Hepatocyte (in vitro differentiated cells): Measurements from ENCODE around the gene SLC38A9. TPM values are rescaled to one million over a fixed set of nuclear protein-coding genes. Genes with fewer than 3 reads are reported as not detected.

Experiments
- DNase-seq: peaks from one replicate; pipeline ENCODE4 v3.0.0-alpha.2; 2016; ENCODE audit warnings: low spot score
- H2AFZ ChIP-seq: fragments of 200-600 bp; sonication (generic); 2 replicates; pipeline ENCODE4 v1.6.0; 2016; ENCODE audit warnings: antibody characterized with exemption, mild to moderate bottlenecking
- H3K27ac ChIP-seq: fragments of 200-600 bp; sonication (generic); 2 replicates; pipeline ENCODE4 v1.5.1; 2016; ENCODE audit warnings: mild to moderate bottlenecking
- H3K27me3 ChIP-seq: fragments of 200-600 bp; sonication (generic); 2 replicates; pipeline ENCODE4 v1.6.1; 2016
- H3K36me3 ChIP-seq: fragments of 200-600 bp; sonication (generic); replicated peaks from 2 replicates; pipeline ENCODE4 v1.5.1; 2016; ENCODE audit warnings: low read depth; ENCODE audit not compliant: insufficient read depth
- H3K4me1 ChIP-seq: fragments of 200-600 bp; sonication (generic); 2 replicates; pipeline ENCODE4 v1.5.1; 2016; ENCODE audit warnings: mild to moderate bottlenecking, moderate library complexity; ENCODE audit not compliant: insufficient read depth
- H3K4me2 ChIP-seq: fragments of 200-600 bp; sonication (generic); 2 replicates; pipeline ENCODE4 v1.6.0; 2016
- H3K4me3 ChIP-seq: fragments of 200-600 bp; sonication (generic); 2 replicates; pipeline ENCODE4 v1.5.1; 2016; ENCODE audit warnings: mild to moderate bottlenecking
- H3K79me2 ChIP-seq: fragments of 200-600 bp; sonication (generic); 2 replicates; pipeline ENCODE4 v1.6.0; 2017; ENCODE audit warnings: mild to moderate bottlenecking
- H3K9me2 ChIP-seq: fragments of 200-600 bp; sonication (generic); replicated peaks from 2 replicates; pipeline ENCODE4 v1.6.0; 2017; ENCODE audit warnings: mild to moderate bottlenecking; ENCODE audit not compliant: insufficient read depth
- H3K9me3 ChIP-seq: fragments of 200-600 bp; sonication (generic); 2 replicates; pipeline ENCODE4 v1.5.1; 2016; ENCODE audit warnings: low read depth, mild to moderate bottlenecking
- H4K20me1 ChIP-seq: fragments of 200-600 bp; sonication (generic); 2 replicates; pipeline ENCODE4 v1.6.0; 2016; ENCODE audit warnings: mild to moderate bottlenecking; ENCODE audit not compliant: insufficient read depth, poor library complexity, severe bottlenecking
- CTCF ChIP-seq: fragments of 200-600 bp; sonication (generic); IDR thresholded peaks from 2 replicates; pipeline ENCODE4 v1.5.1; 2016; ENCODE audit warnings: antibody characterized with exemption, mild to moderate bottlenecking; ENCODE audit not compliant: poor library complexity
- EZH2 ChIP-seq: fragments of 200-600 bp; sonication (generic); IDR thresholded peaks from 2 replicates; pipeline ENCODE4 v1.6.1; 2016; ENCODE audit warnings: antibody characterized with exemption, mild to moderate bottlenecking, borderline replicate concordance
- EZH2phosphoT487 ChIP-seq: fragments of 200-600 bp; sonication (generic); IDR thresholded peaks from one replicate; pipeline ENCODE4 v1.6.1; 2018; ENCODE audit warnings: antibody characterized with exemption, mild to moderate bottlenecking, low read depth, moderate library complexity; ENCODE audit not compliant: unreplicated experiment, severe bottlenecking
- WGBS: methylation state at CpG from one replicate; pipeline ENCODE4 v1.1.6; 2016; ENCODE audit warnings: low lambda C conversion rate; ENCODE audit errors: missing lambda C conversion rate; 5-methylcytosine and 5-hydroxymethylcytosine counted together
- polyA plus RNA-seq: library from polyadenylated mRNA; unstranded; fragments of >200 nt; fragmentation: Nextera tagmentation; extraction: Ambion mirVana; gene quantifications from 2 replicates; pipeline ENCODE4 v1.2.1, GENCODE V29; 2016
- total RNA-seq: library from RNA; depleted of rRNA; stranded (reverse); fragments of >200 nt; gene quantifications from 2 replicates; pipeline ENCODE4 v1.2.3, GENCODE V29; 2014

SLC38A9 gene
- total and polyA plus RNA-seq, 2 experiments from 2014 or later: 28.1 to 37.8 TPM

GRCh38 chr5:55702598-55703345, 9.4 kb downstream of the SLC38A9 start:
- no peak for DNase-seq
- H3K36me3 ChIP-seq: no peaks in the 10 kb centered on the region
- H3K27me3 ChIP-seq: no peaks in the 10 kb centered on the region
- 78% methylated on average over 1 of the region's 1 CpG for WGBS
- no peak overlapping the region for H2AFZ ChIP-seq
- TF ChIP-seq EZH2 (no peak), CTCF (no peak), EZH2phosphoT487 (no peak)
- peaks cover 12% of the 10 kb centered on the region for H3K79me2 ChIP-seq
- H3K4me1 ChIP-seq: no peaks in the 10 kb centered on the region
- no peak overlapping the region for H3K4me3 ChIP-seq
- no peaks in the 10 kb centered on the region for H4K20me1 ChIP-seq
- no peak overlapping the region for H3K4me2 ChIP-seq
- no peaks in the 10 kb centered on the region for H3K9me3 ChIP-seq
- H3K27ac ChIP-seq: no peak overlapping the region
- H3K9me2 ChIP-seq: no peaks in the 10 kb centered on the region

DNA sequence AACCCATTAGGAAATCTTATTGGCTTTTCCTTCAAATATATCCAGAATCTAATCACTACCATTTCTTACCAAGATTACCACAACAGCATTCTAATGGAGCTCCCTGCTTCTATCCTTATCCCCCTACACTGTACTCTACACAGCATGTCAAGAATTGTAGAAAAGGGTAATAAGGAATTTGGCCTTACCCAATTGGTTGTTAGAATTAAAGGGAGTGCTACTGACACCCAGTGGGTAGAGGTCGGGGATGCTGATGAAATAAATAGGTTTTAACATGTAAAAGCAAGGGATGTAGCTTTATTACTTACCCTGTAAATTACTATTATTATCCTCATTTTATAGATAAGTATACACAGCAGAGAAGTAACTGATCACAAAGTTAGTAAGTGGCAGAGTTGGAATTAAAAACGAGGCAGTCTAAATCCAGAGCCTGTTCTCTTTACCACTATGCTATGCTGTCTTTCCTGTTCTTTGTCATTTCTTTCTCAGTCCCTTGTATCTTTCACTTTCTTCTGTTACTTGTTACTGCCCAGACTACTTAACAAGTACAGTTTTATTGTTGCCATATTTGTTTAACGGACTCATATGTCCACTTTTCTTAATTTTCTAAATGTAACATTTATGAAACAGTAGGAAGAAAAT, 10.5 kb downstream of the SLC38A9 start:
- Histone ChIP-seq H3K4me2 (no peak overlapping the region), H3K27me3 (no peaks in the 10 kb centered on the region), H3K9me3 (no peaks in the 10 kb centered on the region), H4K20me1 (no peaks in the 10 kb centered on the region), H3K4me1 (no peaks in the 10 kb centered on the region), H2AFZ (no peak overlapping the region), H3K36me3 (no peaks in the 10 kb centered on the region), H3K27ac (no peak overlapping the region), H3K4me3 (no peak overlapping the region), H3K79me2 (peaks cover 12% of the 10 kb centered on the region), H3K9me2 (no peaks in the 10 kb centered on the region)
- WGBS: 89% methylated on average over 3 of the region's 3 CpGs
- TF ChIP-seq EZH2: no peak
- no peak for TF ChIP-seq EZH2phosphoT487
- TF ChIP-seq CTCF: no peak
- no peak for DNase-seq

DNA sequence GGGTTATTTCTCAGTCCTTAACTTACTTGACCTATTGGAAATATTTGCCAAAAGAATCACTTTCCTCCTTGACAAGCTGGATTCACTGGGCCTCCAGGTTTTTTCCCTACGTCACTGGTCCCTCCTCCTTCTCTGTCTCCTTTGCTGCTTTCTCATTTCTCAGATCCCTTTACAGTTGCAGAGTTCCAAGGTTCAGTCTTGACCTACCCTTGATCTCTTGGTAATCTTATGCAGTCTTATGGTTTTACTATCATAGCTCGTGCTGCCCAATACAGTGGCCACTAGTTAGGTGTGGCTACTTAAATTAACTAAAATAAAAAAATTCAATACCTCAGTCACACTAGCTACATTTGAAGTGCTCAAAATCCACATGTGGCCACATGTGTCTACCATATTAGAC, 11.4 kb downstream of the SLC38A9 start:
- Histone ChIP-seq H3K4me2 (no peak overlapping the region), H4K20me1 (no peaks in the 10 kb centered on the region), H3K27me3 (no peaks in the 10 kb centered on the region), H3K4me3 (no peak overlapping the region), H3K79me2 (peaks cover 5% of the 10 kb centered on the region), H3K9me2 (no peaks in the 10 kb centered on the region), H3K4me1 (no peaks in the 10 kb centered on the region), H3K27ac (no peak overlapping the region), H2AFZ (no peak overlapping the region), H3K9me3 (no peaks in the 10 kb centered on the region), H3K36me3 (no peaks in the 10 kb centered on the region)
- DNase-seq: peak; percentile 12
- 83% methylated on average over 2 of the region's 2 CpGs for whole genome bisulfite sequencing
- no peak for TF ChIP-seq EZH2phosphoT487
- no peak for TF ChIP-seq EZH2
- no peak for TF ChIP-seq CTCF
